HG03575 (cell line): ENCODE results near the gene KCNJ12.
"Not testable (repeated sequence)": the region's sequence is repeated elsewhere in the genome, so short reads cannot be mapped to it uniquely, and the experiment has no call there.

ENCODE experiments used
- ATAC-seq: cut with Tn5 transposase; IDR thresholded peaks from one replicate; pipeline ENCODE4 v1.9.1; 2021; ENCODE audit not compliant: unreplicated experiment, insufficient number of reproducible peaks, low FRiP score; ENCODE audit errors: extremely low read depth

Gene KCNJ12

DNA sequence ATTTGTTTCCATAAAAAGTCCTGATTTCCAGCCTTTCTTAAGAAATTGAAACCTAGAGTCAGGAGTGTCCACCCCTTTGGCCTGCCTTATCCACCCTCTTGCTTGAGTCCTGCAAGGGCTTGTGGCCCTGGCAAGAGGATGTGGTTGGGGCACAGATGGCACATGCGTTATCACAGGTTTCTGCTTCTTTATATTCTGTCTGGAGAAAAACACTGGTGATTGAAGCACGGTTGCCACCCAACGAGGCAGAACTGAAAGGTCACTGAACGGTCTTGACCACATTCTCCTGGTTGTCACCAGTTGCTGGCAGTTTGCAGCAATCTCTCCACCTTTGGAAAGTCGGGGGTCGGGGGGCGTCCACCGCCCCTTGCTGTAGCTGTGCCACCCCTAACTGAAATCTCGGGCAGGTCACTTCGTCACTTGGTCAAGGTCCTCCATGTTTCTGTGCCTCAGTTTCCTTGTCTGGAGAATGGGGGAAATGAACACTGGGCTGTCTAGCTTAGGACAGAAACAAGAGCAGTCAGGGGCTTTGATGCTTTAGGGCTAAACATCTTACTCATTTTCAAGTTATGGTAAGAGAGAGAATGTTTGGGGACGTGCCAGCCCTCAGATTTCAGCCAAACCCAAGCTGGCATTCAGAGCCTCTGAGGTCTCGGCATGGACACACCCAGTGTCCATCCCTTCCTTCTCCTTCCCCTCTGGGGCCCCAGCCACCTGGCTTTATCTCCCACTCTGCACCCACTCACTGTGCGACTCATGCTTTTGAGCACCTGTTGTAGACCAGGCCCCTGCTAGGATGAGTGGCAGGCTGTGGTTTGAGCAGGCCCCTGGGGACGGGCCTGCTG lies 27.9 kb upstream of the KCNJ12 start:
- not testable (repeated sequence) for ATAC-seq

DNA sequence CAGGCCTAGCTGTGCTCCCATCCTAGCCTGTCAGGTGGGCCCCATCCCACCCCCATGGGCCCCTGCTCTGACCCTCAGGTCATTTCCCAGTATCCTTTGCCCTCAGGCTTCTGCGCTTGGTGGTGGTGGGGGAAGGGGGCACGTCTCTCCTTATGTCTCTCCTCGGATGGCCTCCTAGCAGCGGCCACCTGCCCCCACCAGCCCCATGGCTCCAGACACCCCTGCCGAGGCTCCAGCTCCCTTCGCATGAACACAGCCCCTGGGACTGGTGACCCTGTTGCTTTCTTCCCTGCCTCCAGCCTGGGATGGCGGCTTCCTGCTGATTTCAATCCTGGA lies 27.3 kb upstream of the KCNJ12 start:
- not testable (repeated sequence) for ATAC-seq

DNA sequence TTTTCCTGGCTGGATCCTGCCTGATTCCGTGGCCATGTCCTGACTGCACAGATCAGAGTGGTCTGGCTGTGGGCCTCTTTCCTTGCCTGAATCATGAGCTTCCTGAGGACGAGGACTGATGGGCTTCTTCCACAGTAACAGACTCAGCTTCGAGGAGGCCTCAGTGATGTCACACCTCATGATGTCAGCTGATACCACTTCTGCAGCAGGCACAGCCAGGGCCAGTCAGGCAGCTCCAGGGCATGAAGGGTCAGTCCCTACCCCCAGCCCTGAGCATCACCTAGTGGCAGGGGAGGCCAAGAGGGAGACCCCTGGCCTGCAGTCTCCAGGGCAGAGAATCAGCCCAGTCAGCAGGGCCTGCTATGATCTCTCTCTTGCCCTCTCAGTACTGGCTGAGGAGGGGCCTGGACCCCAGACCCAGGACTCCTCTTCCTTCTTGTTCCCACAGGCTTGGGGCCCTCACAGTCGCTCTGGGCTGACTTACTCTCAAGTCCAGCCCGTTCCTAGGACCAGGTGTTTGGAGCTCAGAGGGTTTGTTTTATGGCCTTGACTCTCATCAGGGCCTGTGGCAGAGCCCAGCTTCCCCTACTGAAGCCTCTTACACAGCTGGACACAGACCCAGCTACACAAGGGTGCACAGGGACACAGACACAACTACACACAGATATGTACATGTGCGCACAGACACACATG lies 26.7 kb upstream of the KCNJ12 start:
- not testable (repeated sequence) for ATAC-seq

DNA sequence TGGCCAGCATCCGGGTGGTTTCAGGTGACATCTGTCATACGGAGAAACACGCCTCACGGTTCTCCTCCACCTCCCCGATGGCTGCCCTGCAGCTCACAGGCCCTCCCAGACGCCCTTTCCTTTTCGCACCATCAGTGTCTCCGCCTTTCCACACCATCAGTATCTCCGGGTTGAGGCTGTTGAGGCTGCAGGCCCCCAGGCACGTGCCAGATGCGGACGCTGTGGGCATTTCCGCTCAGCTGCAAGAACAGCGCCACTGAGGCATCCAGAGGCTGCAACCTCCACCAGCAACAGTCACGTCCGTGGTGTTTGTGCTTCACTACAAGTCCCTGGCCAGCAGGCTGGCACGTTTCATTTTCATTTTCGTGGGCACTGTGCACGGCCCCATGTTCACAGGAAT lies 25.7 kb upstream of the KCNJ12 start:
- not testable (repeated sequence) for ATAC-seq

DNA sequence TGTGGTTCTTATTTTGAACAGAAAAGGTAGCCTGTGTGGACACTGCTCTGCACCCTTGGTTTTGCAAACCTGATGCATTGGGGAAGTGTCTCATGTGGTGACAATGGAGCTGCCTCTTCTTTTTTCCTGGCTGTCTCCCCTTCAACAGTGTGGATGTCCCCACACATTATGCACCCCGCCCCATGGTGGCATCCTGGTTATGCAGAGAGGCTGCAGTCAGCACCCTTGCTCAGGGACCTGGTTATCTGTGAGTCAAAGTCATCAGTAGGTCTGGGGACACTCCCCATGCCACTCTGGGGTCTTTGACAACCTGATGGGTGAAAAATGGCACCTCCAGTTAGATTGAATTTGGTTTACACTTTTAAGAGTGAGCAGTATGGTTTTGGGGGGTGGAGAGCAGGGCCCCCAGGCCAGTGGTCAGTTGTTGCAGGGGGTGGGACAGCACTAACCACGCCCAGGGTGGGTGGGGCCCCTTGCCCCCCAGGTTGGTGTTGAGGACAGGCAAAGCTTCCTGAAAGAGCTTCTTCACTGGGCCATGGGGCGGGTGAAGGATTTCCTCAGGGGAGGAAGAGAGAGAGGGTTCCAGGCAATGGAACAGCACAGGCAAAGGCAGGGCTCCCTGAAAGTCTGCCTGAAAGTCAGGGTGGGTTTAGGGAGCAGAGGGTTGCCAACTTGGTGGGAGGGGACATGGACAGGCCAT lies 24.6 kb upstream of the KCNJ12 start:
- no peak for ATAC-seq

DNA sequence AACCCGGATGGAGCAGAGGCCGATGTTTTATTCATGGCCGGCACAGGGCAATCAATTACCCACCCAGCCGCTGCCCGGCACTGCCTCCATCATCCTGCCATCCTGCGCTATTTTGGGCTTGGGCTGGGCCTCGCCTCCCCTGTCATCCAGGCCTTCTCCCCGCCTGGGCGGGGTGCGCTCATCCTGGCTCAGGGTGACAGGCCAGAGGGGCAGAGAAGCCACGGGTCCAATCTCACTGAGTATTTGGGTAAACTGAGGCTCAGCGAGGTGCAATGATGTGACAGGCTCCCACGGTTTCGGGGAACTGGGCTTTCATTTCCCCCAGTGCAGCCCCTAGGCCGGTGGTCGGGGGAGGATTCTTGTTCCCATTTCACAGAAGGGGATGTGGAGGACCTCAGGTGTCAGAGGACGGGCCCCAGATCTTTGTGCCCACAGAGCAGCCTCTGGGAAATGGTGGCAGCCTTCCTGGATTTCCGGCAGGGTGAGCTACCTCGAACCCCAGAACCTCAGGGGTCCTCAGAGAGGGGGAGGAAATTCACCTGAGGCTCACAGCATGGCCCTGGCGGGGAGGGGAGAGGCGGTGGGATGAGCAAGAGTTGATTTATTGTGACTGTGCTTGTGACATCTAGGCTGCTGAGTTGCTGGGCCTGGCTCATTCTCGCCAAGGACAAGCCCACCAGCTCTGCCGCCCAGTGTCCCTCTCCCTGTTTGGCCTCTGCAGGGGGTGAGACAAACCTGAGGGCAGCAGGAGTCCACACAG lies 23.8 kb upstream of the KCNJ12 start:
- ATAC-seq = no peak

DNA sequence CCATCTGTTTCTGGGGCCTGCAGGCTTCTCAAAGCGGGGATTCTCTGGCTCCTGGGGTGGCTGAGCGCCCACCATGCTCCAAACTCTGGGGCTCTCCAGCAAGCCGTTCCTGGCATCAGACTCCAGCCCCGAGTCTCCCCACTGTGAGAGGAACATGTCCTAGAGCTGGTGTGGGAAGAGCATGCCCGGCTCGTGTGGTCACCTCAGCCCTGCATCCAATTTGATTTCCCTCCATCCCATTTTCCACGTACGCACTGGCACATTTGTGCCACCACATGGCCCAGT lies 23.2 kb upstream of the KCNJ12 start:
- ATAC-seq = no peak

DNA sequence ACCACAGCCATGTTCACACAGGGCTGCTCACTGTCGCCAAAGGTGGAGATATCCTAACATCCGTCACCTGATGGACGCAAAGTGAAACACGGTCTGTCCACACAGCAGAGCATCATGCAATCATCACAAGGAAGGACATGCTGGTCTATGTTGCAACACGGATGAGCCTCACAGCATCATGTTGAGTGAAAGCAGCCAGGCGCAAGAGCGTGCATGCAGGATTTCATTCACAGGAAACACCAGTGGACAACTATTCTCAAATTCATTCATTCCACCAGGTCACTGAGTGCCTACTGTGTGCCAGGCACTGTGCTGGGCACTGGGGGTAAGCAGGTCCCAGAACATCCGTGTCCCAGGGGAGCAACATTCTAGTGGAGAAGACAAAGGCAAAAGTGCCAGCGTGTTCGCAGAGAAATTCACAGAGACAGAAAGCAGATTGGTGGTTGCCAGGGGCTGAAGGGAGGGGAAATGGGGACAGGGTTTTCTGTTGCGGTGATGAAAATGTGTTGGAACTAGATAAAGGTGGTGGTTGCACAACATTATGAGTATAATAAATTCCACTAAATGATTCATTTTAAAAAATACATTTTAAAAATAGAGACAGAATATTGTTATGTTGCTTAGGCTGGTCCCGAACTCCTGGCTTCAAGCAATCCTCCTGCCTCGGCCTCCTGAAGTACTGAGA lies 22.7 kb upstream of the KCNJ12 start:
- ATAC-seq = no peak

DNA sequence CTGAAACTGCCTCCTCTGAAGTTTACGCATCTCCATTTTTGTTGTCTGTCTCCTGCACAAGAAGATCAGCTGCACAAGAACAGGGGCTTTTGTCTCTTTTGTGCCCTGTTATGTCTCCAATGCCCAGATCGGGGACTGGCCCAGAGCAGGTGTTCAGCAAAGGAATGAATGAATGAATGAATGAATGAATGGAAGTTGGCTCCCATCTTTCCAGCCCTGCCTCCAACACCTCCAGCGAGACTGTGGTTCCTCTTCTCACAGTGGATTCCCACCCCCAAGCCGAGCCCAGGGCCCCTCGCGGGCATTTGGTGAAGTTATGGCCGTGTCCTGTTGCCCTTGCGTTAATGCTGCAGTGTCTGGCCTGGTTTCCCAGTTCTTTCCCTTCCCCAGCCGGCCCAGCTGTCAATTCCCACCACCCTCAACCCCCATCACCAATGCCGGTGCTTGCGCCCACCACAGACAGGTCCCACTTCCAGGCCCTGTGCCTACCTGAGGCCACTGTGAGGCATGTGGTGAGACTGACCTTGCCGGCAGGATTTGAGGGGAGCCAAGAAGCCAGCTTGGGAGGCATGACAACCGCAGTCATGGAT lies 21.3 kb upstream of the KCNJ12 start:
- ATAC-seq = no peak

DNA sequence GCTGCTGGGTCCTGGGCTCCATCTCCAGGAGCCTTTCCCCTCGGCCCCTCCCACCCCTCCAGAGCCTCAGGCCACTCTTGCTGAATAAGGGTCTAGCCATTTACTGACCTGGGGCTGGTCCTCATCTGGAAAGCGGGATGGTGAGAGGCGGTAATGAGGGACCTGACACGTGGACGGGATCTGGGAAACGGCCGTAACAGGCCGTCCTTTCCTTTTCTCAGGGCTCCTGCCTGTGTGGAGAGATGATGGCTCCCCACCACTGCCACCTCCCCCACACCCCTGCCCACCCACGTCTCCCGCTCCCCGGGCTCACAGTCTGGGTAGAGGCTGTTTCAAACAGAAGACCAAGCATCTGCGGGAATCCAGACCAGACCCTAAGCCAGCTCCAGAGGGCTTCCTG lies 20.6 kb upstream of the KCNJ12 start:
- no peak for ATAC-seq

DNA sequence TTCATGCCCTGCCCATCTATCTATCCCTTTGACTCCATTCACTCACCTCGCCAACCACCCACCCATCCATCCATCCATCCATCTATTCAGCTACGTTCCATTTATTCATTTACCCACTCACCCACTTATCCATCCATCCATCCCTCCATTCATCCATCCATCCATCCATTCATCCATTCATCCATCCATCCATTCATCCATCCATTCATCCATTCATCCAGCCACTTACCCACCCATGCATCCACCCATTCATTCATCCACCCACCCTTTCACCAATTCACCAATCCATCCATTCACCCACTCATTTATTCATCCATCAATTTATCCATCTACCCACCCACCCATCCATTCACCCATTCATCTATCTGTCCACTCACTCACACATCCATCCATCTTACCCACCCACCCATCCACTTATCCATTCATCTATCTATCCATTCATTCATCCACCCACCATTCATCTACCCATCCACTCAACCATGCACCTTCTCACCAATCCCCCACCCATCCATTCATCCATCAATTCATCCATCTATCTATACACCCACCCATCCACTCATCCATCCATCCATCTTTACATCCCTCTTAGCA lies 19.5 kb upstream of the KCNJ12 start:
- no peak for ATAC-seq

DNA sequence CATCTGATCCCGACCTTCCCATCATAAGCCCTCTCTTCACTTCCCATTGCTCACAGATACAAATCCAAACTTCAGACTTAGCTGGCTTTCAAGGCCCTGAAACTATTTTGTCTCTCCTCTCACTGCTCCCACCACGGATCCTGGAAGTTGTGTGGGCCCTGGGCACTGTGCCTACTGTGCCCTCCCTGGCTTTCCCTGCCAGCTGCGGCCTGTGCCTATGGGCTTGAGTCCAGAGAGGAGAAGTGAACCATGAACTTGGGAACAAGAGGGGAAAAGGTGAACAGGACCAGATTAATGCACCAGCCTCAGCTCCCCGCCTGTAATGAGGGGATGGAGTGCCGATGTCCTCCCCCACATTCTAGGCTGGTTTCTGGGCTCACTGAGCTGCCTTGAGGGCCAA lies 18.9 kb upstream of the KCNJ12 start:
- ATAC-seq = no peak

DNA sequence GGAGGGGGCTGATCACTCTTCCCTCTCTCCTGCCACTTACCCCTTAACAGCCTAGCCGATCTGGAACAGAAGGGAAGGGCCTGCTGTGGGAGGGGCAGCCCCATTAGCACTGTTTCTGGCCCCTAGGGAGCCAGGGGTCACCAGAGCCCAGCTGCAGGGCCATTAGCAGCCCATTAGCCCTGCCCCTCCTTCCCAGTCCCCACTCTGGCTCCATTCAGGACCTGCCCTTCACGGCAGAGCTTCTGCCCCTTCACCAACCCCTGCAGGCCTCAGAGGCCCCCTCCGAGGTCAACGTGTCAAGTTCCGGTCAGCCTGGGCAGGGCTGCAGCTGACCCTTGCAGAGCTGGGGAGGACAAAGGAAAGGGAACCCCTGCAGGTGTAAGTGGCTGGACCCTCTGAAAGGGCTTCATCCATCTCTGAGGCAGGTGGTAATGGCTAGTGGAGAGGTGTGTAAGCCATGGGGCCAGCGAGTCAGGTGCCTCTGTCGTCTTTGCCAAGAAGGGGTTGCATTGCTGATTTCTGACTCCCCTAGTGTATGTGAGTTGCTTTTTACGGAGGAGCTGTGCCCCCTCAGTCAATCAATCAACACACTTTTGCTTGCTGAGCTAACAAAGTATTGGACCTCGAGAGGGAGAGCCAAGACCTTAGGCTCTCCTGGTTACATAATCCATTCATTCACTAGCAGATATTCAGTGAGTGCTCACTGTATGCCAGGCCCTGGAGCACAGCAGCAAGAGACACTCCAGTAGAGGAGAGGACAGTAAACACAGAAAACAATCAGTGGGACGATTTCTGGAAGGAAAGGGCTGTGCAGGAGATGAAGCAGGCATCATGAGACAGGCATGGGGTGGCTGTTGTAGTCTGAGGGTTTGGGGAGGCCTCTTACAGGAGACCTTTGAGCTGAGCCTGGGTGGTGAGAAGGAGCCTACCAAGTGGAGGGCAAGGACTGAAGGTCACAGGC lies 18.2 kb upstream of the KCNJ12 start:
- no peak for ATAC-seq

DNA sequence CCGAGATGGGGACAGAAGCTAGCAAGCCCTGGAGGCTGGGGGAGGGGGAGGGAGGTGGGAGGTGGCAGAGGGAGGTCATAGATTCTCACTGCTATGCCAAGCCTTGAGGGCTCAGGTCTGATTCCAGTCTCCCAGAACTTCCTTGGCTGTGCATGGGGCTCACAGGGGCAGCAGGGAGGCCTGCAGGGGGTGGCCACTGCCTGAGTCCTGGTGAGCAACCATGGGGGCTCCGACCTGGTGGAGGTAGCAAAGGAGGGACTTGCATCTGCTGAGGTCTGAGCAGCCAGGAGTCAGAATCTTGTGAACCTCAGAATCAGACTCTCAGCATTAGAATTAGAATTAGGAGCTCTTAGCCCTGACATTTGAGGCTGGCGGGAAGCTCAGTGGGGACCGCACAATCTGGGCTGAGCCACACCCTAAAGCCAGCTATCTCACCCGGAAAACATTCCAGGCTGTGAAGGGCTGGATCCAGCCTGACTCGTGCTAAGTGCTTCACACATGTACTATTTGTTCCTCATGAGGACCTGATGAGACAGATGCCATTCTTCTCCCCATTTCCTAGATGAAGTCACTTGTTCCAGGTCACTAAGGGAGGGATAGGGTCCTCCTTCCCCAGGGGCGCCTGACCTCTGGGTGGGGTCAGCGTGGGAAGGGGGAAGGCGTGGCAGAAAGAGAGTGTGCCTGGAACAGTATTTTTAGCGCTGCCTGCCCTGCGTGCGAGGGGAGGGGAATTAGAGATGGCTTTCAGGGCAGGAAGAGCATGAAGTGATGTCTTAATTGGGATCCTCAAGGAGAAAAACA lies 17.3 kb upstream of the KCNJ12 start:
- ATAC-seq = no peak

DNA sequence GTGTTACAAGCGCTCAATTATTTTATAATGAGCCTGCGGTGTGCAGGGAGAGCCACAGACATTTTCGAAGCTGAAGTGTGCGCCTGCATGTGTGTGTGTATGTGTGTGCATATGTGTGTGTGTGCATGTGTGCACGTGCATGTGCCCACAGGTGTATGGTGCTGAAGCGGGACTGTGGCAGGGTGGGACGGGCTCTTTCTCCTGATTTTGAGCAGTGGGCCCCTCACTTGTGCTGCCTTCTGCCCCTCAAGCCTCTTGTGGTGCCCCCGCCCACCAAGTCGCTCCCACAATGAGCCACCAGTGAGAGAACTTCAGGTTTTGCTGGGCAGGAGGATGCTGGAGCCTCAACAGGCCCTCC lies 16.7 kb upstream of the KCNJ12 start:
- ATAC-seq = no peak

DNA sequence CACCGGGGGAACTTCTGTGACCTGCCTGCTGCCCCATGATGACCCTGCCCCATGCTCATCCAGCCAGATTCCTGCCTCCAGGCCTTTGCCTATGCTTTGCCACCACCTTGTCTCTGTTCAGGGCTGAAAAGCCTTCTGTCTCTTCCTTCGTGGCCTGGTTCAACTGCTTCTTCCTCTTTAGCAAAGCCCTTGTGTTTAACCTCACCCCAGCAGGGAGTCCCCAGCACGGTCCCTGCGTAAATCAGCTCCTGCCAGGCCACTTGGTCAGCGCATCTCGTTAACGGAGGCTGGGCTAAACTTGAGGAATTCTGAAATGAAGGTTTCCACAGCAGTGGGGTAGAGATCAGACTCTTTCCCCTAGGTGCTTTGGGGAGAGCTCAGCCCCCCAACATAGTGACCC lies 16.1 kb upstream of the KCNJ12 start:
- no peak for ATAC-seq
